Neural cell (in vitro differentiated cells): ENCODE data around the gene DNAJC3.

Experiments
- CTCF ChIP-seq: fragments of 450-650 bp; IDR thresholded peaks from 2 replicates; pipeline ENCODE4 v1.5.1; 2014; ENCODE audit warnings: antibody characterized with exemption, mild to moderate bottlenecking, moderate library complexity; ENCODE audit not compliant: poor library complexity, severe bottlenecking
- EP300 ChIP-seq: fragments of 450-650 bp; conservative IDR thresholded peaks from 2 replicates; pipeline ENCODE4 v1.6.1; 2014; ENCODE audit warnings: antibody characterized with exemption, mild to moderate bottlenecking, moderate library complexity; ENCODE audit not compliant: poor library complexity, severe bottlenecking
- POLR2AphosphoS5 ChIP-seq: IDR thresholded peaks from 2 replicates; pipeline ENCODE4 v1.6.1; 2012
- RAD21 ChIP-seq: fragments of 450-650 bp; conservative IDR thresholded peaks from 2 replicates; pipeline ENCODE4 v1.6.1; 2014; ENCODE audit warnings: antibody characterized with exemption, mild to moderate bottlenecking, moderate library complexity
- SMC3 ChIP-seq: fragments of 450-650 bp; conservative IDR thresholded peaks from 2 replicates; pipeline ENCODE4 v1.6.1; 2014; ENCODE audit warnings: antibody characterized with exemption, mild to moderate bottlenecking, moderate library complexity; ENCODE audit not compliant: poor library complexity

- TF ChIP-seq SMC3 (no peak), CTCF (no peak), RAD21 (no peak), EP300 (no peak), POLR2AphosphoS5 (no peak)
Measured at GRCh38 chr13:95636853-95637252, 40.1 kb upstream of the DNAJC3 start.
